SU-DHL-6 (cell line): Measurements from ENCODE around the gene AFAP1.

Experiments
- H2AFZ ChIP-seq: fragments of 200-600 bp; sonication (generic); 2 replicates; pipeline ENCODE4 v1.6.1; 2014; ENCODE audit warnings: low read depth, mild to moderate bottlenecking, moderate library complexity, mixed read lengths, antibody characterized with exemption, low read length; ENCODE audit not compliant: severe bottlenecking
- H3F3A ChIP-seq: fragments of 200-600 bp; shearing (Covaris generic); 2 replicates; pipeline ENCODE4 v1.6.0; 2016; ENCODE audit warnings: antibody characterized with exemption, mild to moderate bottlenecking; ENCODE audit not compliant: insufficient read depth
- H3K27ac ChIP-seq: fragments of 200-600 bp; sonication (generic); 2 replicates; pipeline ENCODE4 v1.5.1; 2016; ENCODE audit warnings: low read depth, mild to moderate bottlenecking, low read length, moderate library complexity, mixed read lengths
- H3K27me3 ChIP-seq: fragments of 200-600 bp; sonication (generic), shearing (Covaris generic); 2 replicates; pipeline ENCODE4 v1.6.0; 2014; ENCODE audit warnings: mild to moderate bottlenecking, low read length
- H3K36me3 ChIP-seq: fragments of 200-600 bp; sonication (generic); 2 replicates; pipeline ENCODE4 v1.6.1; 2014; ENCODE audit warnings: mild to moderate bottlenecking, low read length, mixed read lengths
- H3K4me2 ChIP-seq: fragments of 300-600, 200-600 bp; shearing (Covaris generic), sonication (generic); 2 replicates; pipeline ENCODE4 v1.6.0; 2014; ENCODE audit warnings: low read length, low read depth, mild to moderate bottlenecking; ENCODE audit not compliant: poor library complexity, severe bottlenecking
- H3K4me3 ChIP-seq: fragments of 200-600 bp; sonication (generic); 2 replicates; pipeline ENCODE4 v1.5.1; 2014; ENCODE audit warnings: antibody characterized with exemption, low read length, mild to moderate bottlenecking, mixed read lengths; ENCODE audit not compliant: insufficient read depth, poor library complexity, severe bottlenecking
- H3K79me2 ChIP-seq: fragments of 200-600 bp; sonication (generic); 2 replicates; pipeline ENCODE4 v1.6.1; 2014; ENCODE audit warnings: mild to moderate bottlenecking, low read length, moderate library complexity; ENCODE audit not compliant: insufficient read depth
- H3K9ac ChIP-seq: fragments of 200-600 bp; sonication (generic); 2 replicates; pipeline ENCODE4 v1.7.0; 2014; ENCODE audit warnings: mild to moderate bottlenecking, low read length
- H3K9me2 ChIP-seq: fragments of 200-600 bp; sonication (generic); replicated peaks from 2 replicates; pipeline ENCODE4 v1.6.1; 2014; ENCODE audit warnings: low read length; ENCODE audit not compliant: insufficient read depth
- H3K9me3 ChIP-seq: fragments of 200-600 bp; sonication (generic); 2 replicates; pipeline ENCODE4 v1.6.1; 2014; ENCODE audit warnings: low read length, mixed read lengths; ENCODE audit not compliant: insufficient read depth
- H4K20me1 ChIP-seq: fragments of 200-600 bp; sonication (generic); 2 replicates; pipeline ENCODE4 v1.6.1; 2014; ENCODE audit warnings: low read depth, mild to moderate bottlenecking, antibody characterized with exemption, low read length, moderate library complexity, mixed read lengths
- CTCF ChIP-seq: fragments of 200-600 bp; sonication (generic); IDR thresholded peaks from one replicate; pipeline ENCODE4 v1.5.1; 2017; ENCODE audit warnings: antibody characterized with exemption, mild to moderate bottlenecking, low read length, moderate library complexity; ENCODE audit not compliant: insufficient read depth, poor library complexity, severe bottlenecking
- EZH2phosphoT487 ChIP-seq: fragments of 200-600 bp; sonication (generic), shearing (Covaris generic); conservative IDR thresholded peaks from 2 replicates; pipeline ENCODE4 v1.6.1; 2018; ENCODE audit warnings: mild to moderate bottlenecking, antibody characterized with exemption, low read length, moderate library complexity, mixed read lengths

AFAP1 gene

GRCh38 chr4:7873881-7874280 is 65.8 kb downstream of the AFAP1 start:
- no peaks in the 10 kb centered on the region for H3K27me3 ChIP-seq
- no peaks in the 10 kb centered on the region for H3K79me2 ChIP-seq
- H3K9ac ChIP-seq: no peak overlapping the region
- H3K36me3 ChIP-seq: no peaks in the 10 kb centered on the region
- no peak for TF ChIP-seq CTCF
- no peak for TF ChIP-seq EZH2phosphoT487
- H3K9me2 ChIP-seq: no peaks in the 10 kb centered on the region
- no peak overlapping the region for H3K27ac ChIP-seq
- no peaks in the 10 kb centered on the region for H3F3A ChIP-seq
- no peak overlapping the region for H3K4me2 ChIP-seq
- H4K20me1 ChIP-seq: no peaks in the 10 kb centered on the region
- H3K4me3 ChIP-seq: no peak overlapping the region
- no peak overlapping the region for H2AFZ ChIP-seq
- H3K9me3 ChIP-seq: no peaks in the 10 kb centered on the region

GRCh38 chr4:7872264-7872771 is 67.3 kb downstream of the AFAP1 start:
- Histone ChIP-seq H2AFZ (no peak overlapping the region), H3K9me3 (no peaks in the 10 kb centered on the region), H3K9me2 (no peaks in the 10 kb centered on the region), H3K27me3 (no peaks in the 10 kb centered on the region), H3K79me2 (no peaks in the 10 kb centered on the region), H3K9ac (no peak overlapping the region), H3K27ac (no peak overlapping the region), H4K20me1 (no peaks in the 10 kb centered on the region), H3K4me2 (no peak overlapping the region), H3F3A (no peaks in the 10 kb centered on the region), H3K36me3 (no peaks in the 10 kb centered on the region), H3K4me3 (no peak overlapping the region)
- TF ChIP-seq EZH2phosphoT487 (no peak), CTCF (no peak)

GRCh38 chr4:7871356-7871755 is 68.3 kb downstream of the AFAP1 start:
- H3K4me2 ChIP-seq: no peak overlapping the region

More at GRCh38 chr4:7871356-7871755, 68.3 kb downstream of the AFAP1 start:
- no peak overlapping the region for H2AFZ ChIP-seq
- no peaks in the 10 kb centered on the region for H3K36me3 ChIP-seq
- no peak overlapping the region for H3K4me3 ChIP-seq
- H3K9me2 ChIP-seq: no peaks in the 10 kb centered on the region
- H3K27ac ChIP-seq: no peak overlapping the region
- TF ChIP-seq CTCF (no peak), EZH2phosphoT487 (no peak)
- H3K9me3 ChIP-seq: no peaks in the 10 kb centered on the region
- H3K9ac ChIP-seq: no peak overlapping the region
- H3K27me3 ChIP-seq: no peaks in the 10 kb centered on the region
- H4K20me1 ChIP-seq: no peaks in the 10 kb centered on the region
- no peaks in the 10 kb centered on the region for H3K79me2 ChIP-seq
- no peaks in the 10 kb centered on the region for H3F3A ChIP-seq
